SK-N-SH (cell line): ENCODE data around the gene ITIH5.

Source experiments
- EP300 ChIP-seq, 2 experiments: IDR thresholded peaks; 2 replicates each; pipeline versions ENCODE4 v1.4.0 to v1.6.1; 2012; ENCODE audit warnings: borderline replicate concordance in 1 of 2, low read depth in 1 of 2, low read length in 1 of 2
- POLR2AphosphoS5 ChIP-seq: IDR thresholded peaks from 2 replicates; pipeline ENCODE4 v1.6.1; 2012; ENCODE audit warnings: low read depth, low read length
- TF ChIP-seq, protein P1 (sequence below): fragments of 200-600 bp; sonication (generic); IDR thresholded peaks from 2 replicates; pipeline ENCODE4 v1.6.1; 2017; ENCODE audit warnings: antibody characterized with exemption, mild to moderate bottlenecking, moderate library complexity

DNA sequence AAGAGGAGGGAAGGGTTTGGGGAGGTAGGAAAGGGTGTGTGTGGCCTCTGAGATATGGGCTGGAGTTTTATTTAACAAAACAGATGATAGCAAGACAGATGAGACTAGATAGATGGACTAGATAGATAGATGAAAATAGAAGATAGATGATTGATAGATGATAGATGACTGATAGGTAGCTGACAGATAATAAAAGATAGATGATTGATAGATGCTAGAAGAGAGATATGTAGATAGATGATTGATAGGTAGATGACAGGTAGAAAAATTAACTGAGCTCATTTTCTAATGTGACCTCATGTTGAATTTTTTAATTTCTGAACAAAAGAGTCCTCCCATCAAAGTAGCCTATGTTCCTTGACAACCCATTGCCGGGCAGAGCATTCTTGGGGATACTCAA lies 139.3 kb downstream of the ITIH5 start:
- TF ChIP-seq POLR2AphosphoS5 (no peak), EP300 (IDR thresholded peaks at IDR 0.05; ENCODE audit: borderline replicate concordance in 1 of 2, low read depth in 1 of 2, low read length in 1 of 2) (no peak)
- TF ChIP-seq, protein P1, sequence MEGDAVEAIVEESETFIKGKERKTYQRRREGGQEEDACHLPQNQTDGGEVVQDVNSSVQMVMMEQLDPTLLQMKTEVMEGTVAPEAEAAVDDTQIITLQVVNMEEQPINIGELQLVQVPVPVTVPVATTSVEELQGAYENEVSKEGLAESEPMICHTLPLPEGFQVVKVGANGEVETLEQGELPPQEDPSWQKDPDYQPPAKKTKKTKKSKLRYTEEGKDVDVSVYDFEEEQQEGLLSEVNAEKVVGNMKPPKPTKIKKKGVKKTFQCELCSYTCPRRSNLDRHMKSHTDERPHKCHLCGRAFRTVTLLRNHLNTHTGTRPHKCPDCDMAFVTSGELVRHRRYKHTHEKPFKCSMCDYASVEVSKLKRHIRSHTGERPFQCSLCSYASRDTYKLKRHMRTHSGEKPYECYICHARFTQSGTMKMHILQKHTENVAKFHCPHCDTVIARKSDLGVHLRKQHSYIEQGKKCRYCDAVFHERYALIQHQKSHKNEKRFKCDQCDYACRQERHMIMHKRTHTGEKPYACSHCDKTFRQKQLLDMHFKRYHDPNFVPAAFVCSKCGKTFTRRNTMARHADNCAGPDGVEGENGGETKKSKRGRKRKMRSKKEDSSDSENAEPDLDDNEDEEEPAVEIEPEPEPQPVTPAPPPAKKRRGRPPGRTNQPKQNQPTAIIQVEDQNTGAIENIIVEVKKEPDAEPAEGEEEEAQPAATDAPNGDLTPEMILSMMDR: no peak
